ENCODE measurements around the gene CEP162.

DNA sequence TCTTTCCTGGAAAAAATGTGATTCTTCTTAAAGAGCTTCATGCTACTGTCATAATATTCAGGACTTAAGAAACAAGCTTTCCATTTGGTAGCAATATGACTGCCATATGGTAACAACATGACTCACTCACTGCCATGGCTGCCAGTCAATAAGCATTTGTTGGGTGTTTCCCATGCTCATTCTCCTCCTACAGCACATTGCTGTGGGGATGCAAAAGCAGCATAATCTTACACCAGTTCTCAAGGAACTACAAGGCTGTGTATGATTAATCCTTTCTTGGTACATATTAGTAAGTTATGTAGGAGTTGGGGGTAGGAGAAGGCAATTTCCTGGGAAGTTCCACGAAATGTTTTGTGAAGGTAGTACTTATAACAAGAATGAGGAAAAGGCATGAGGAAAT is 76.7 kb downstream of the CEP162 start:
- TF ChIP-seq, protein P1, sequence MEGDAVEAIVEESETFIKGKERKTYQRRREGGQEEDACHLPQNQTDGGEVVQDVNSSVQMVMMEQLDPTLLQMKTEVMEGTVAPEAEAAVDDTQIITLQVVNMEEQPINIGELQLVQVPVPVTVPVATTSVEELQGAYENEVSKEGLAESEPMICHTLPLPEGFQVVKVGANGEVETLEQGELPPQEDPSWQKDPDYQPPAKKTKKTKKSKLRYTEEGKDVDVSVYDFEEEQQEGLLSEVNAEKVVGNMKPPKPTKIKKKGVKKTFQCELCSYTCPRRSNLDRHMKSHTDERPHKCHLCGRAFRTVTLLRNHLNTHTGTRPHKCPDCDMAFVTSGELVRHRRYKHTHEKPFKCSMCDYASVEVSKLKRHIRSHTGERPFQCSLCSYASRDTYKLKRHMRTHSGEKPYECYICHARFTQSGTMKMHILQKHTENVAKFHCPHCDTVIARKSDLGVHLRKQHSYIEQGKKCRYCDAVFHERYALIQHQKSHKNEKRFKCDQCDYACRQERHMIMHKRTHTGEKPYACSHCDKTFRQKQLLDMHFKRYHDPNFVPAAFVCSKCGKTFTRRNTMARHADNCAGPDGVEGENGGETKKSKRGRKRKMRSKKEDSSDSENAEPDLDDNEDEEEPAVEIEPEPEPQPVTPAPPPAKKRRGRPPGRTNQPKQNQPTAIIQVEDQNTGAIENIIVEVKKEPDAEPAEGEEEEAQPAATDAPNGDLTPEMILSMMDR (IDR thresholded peaks at IDR 0.05): no peak
- no peak for TF ChIP-seq EZH2 (IDR thresholded peaks at IDR 0.05)
- TF ChIP-seq EZH2phosphoT487 (IDR thresholded peaks at IDR 0.05): no peak

All from neural progenitor cell (in vitro differentiated cells).